Measurements from ENCODE around the gene TMEM9.

DNA sequence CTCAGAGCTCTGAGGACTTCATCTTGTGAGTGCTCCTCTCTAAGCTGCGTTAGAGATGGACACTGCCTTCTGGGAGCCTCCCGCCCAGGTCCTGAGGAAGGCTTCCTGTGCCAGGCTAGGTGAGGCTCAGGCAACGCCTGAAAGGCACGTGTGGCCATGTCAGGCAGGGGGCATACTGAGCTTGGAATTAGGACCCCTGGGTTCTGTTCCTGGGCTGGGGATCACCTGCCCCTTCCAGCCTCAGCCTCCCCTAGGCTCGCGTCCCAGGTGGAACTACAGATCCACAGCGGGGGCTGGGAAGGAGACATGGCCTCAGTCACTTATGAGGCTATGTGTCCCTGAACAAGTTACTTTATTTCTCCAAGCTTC, 17.3 kb downstream of the TMEM9 start:
- TF ChIP-seq EZH2phosphoT487 (IDR thresholded peaks at IDR 0.05; ENCODE audit: borderline replicate concordance, low read depth, low read length): no peak
- TF ChIP-seq, protein P1, sequence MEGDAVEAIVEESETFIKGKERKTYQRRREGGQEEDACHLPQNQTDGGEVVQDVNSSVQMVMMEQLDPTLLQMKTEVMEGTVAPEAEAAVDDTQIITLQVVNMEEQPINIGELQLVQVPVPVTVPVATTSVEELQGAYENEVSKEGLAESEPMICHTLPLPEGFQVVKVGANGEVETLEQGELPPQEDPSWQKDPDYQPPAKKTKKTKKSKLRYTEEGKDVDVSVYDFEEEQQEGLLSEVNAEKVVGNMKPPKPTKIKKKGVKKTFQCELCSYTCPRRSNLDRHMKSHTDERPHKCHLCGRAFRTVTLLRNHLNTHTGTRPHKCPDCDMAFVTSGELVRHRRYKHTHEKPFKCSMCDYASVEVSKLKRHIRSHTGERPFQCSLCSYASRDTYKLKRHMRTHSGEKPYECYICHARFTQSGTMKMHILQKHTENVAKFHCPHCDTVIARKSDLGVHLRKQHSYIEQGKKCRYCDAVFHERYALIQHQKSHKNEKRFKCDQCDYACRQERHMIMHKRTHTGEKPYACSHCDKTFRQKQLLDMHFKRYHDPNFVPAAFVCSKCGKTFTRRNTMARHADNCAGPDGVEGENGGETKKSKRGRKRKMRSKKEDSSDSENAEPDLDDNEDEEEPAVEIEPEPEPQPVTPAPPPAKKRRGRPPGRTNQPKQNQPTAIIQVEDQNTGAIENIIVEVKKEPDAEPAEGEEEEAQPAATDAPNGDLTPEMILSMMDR (conservative IDR thresholded peaks at IDR 0.05; ENCODE audit: low read length): no peak

All from OCI-LY7 (cell line).